Brain microvascular endothelial cell (primary cell): ENCODE data around the gene COX4I1.

Experiments
- DNase-seq: peaks from one replicate; pipeline ENCODE4 v3.0.0-alpha.2; 2020
- H3K27ac ChIP-seq: fragments of 250-450 bp; sonication (Bioruptor Pico); 2 replicates; pipeline ENCODE4 v1.5.1; 2020; ENCODE audit warnings: mild to moderate bottlenecking, moderate library complexity
- H3K27me3 ChIP-seq: fragments of 250-450 bp; sonication (Bioruptor Pico); replicated peaks from 2 replicates; pipeline ENCODE4 v1.5.1; 2020; ENCODE audit warnings: mild to moderate bottlenecking
- H3K36me3 ChIP-seq: fragments of 250-450 bp; sonication (Bioruptor Pico); replicated peaks from 2 replicates; pipeline ENCODE4 v1.5.1; 2020; ENCODE audit warnings: mild to moderate bottlenecking
- H3K4me3 ChIP-seq: 2 replicates; pipeline ENCODE4 v1.5.1; 2011; ENCODE audit warnings: low read depth, mild to moderate bottlenecking, control low read depth, low read length, moderate library complexity
- CTCF ChIP-seq: IDR thresholded peaks from 2 replicates; pipeline ENCODE4 v1.5.1; 2011; ENCODE audit warnings: low read depth, mild to moderate bottlenecking, moderate library complexity, low read length, control low read depth, inconsistent platforms; ENCODE audit errors: missing control alignments
- in situ Hi-C: cut with HindIII; loops from 2 replicates; pipeline ENCODE4 v1.10.0; 2017; ENCODE audit warnings: low sequenced_read_pairs, low pct_ligation_motif_present

Gene COX4I1

DNA sequence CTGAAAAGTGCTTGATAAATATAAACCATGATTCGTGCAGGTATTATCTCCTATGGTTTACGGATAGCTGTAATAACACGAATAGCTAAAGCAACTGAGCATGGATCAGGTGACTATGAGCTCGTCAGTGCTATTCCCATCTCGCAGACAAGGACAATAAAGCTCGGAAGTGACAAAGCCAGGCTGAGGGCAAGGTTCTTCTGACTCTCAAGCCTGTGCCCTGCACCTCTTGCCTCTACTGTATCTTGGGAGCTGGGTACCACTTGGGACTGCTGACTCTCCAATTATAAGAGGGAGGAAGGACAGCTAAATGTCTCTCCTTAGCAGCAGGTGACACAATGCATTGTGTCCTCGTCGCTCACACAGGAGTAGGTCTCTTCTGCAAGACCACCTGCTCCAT is 49.9 kb downstream of the COX4I1 start:
- Histone ChIP-seq H3K4me3 (no peak overlapping the region), H3K36me3 (no peaks in the 10 kb centered on the region), H3K27ac (no peak overlapping the region), H3K27me3 (peaks cover 13% of the 10 kb centered on the region)
- TF ChIP-seq CTCF = no peak
- in situ Hi-C loops = no loop called here
- DNase-seq = no peak

DNA sequence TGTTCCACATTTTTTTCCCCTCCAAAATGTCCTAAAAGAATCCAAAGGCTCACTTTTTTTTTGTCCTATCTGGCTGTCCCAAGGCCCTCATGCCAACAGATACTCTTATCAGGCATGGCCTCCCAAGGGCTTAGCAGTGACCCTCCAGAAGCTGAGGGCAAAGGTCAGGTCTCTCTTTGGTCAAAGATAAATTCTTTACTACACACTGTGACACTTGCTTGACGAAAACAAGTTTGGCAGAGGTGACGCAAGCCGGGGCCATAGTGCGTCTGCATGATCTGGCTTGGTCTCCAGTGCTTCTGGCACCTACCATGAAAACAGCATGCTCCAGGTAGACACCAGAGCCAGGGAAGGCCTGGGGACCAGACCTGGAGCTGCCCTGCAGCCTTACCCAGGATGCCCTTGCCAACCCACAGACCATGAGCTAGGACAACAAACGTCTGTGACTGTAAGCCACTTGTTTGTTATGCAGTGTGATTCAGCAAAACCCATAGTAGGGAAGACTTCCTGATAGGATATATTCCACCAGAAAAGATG is 50.9 kb downstream of the COX4I1 start:
- DNase-seq = no peak
- peaks cover 8% of the 10 kb centered on the region for H3K27me3 ChIP-seq
- TF ChIP-seq CTCF = no peak
- in situ Hi-C loops = no loop called here
- no peak overlapping the region for H3K27ac ChIP-seq
- H3K4me3 ChIP-seq = no peak overlapping the region
- H3K36me3 ChIP-seq = no peaks in the 10 kb centered on the region

DNA sequence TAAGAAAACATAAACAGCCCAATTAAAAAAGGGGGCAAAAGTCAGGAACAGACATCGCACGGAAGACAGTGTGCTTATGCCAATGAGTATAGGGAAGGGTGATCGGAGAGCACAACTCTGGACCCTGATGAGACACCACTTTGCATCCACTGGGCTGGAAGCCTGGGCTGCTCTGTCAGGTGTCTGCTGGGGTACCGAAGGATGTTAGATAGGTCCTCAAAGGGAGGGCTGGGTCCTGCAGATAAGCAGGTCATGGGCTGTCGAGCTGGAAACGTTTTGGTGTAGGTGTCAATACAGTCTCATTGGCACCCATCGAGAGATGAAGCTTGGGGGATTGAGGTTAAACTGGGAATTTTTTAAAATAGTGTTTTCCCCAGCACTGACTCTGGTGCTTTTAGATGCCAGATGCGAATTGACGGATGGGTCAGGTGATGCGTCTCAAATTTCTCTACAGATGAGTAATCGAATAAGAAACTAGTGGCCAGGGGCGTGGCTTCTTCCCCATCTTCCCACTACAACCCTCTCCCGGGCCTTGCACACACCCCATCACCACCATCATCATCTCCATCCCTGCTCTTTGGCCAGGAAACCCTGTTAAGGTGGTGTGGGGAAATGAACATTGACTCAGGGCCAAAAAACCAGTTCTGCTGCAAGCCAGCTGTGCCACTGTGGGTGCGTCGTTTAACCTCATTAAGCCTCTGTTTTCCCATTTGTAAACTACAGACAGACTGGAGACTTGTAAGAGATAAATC is 51.7 kb downstream of the COX4I1 start:
- Histone ChIP-seq H3K36me3 (no peaks in the 10 kb centered on the region), H3K4me3 (no peak overlapping the region), H3K27me3 (peaks cover 8% of the 10 kb centered on the region), H3K27ac (no peak overlapping the region)
- no peak for DNase-seq
- in situ Hi-C loops = no loop called here
- TF ChIP-seq CTCF = no peak

GRCh38 chr16:85853547-85854545 is 54.4 kb downstream of the COX4I1 start:
- Histone ChIP-seq H3K27ac (no peak overlapping the region), H3K4me3 (no peak overlapping the region), H3K27me3 (peaks cover 5% of the 10 kb centered on the region), H3K36me3 (no peaks in the 10 kb centered on the region)
- DNase-seq = no peak
- in situ Hi-C loops = no loop called here
- TF ChIP-seq CTCF = no peak

DNA sequence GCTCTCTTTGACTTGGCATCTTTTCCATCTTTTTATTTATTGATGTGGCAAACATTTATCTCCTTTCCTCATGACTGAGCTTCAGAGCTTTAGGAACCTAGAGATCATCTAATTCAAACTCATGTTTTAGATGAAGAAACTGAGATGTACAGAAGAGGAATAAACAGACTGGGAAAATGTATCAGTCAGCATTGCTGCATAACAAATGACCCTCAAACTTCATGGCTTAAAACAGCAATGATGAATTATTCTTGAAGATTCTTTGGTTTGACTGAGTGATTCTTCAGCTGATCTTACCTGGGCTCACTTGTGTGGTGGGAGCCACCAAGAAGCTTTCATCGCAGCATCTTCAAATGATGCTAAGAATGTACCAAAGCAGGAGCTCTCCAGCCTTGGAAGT is 55.4 kb downstream of the COX4I1 start:
- TF ChIP-seq CTCF = no peak
- H3K27me3 ChIP-seq = peaks cover under 1% of the 10 kb centered on the region
- no peak for DNase-seq
- H3K27ac ChIP-seq = no peak overlapping the region
- H3K36me3 ChIP-seq = no peaks in the 10 kb centered on the region
- no peak overlapping the region for H3K4me3 ChIP-seq
- in situ Hi-C loops = no loop called here
